HG03575 (cell line): ENCODE measurements around the gene GPR18.

Experiments used
- ATAC-seq: cut with Tn5 transposase; IDR thresholded peaks from one replicate; pipeline ENCODE4 v1.9.1; 2021; ENCODE audit not compliant: unreplicated experiment, insufficient number of reproducible peaks, low FRiP score; ENCODE audit errors: extremely low read depth

Gene GPR18

GRCh38 chr13:99271249-99271648 lies 13.1 kb upstream of the GPR18 start:
- ATAC-seq = no peak

- ATAC-seq = no peak
Measured at GRCh38 chr13:99270518-99270917, 12.3 kb upstream of the GPR18 start.

GRCh38 chr13:99269627-99270241 lies 11.6 kb upstream of the GPR18 start:
- ATAC-seq = peak; percentile 51

GRCh38 chr13:99268822-99269221 lies 10.6 kb upstream of the GPR18 start:
- no peak for ATAC-seq

GRCh38 chr13:99267927-99268326 lies 9.7 kb upstream of the GPR18 start:
- ATAC-seq = no peak

GRCh38 chr13:99266827-99267226 lies 8.6 kb upstream of the GPR18 start:
- ATAC-seq = no peak

DNA sequence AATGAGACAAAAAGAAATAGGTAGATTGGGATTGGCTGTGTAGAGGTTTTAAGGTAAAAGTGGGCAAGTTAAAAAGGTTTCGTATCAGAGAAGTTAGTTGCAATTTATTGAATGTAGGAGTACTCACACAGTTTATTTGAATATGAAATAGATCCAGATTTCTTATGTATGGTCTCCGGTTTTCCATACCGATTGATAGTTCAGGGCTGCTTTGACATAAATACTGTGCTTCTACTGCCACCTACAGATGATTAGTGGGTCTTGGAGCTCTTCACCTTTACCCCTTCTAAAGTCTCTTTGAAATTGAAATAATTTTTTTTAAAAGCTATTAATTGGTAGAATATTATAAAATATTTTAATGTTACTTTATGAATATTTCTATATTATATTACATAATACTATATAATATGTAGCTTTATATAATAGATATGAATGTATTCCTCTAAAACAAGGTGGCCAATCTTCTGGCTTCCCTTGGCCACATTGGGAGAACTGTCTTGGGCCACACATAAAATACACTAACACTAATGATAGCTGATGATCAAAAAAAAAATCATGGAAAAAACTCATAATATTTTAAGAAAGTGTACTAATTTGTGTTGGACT lies 7.7 kb upstream of the GPR18 start:
- no peak for ATAC-seq

GRCh38 chr13:99265162-99265800 lies 7.1 kb upstream of the GPR18 start:
- ATAC-seq = no peak

DNA sequence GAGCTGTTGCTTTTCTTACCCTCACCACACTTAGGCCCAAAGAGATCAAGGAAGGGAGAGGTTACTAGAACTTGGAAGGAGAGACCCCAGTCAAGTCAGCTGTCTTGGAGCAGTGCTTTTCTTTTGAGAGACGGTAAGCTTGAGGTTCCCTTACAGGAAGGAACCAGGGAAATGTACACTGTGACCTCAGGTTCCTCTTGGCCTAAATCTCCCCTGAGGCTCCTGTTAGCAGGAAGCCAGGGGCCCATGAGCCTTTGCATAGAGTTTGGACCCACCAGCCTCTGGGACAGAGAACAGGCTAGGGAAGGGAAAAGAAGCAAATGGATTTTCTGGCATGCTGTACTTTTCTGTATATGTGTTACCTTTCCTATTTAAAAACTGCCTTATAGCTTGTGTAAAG lies 5.9 kb upstream of the GPR18 start:
- no peak for ATAC-seq

DNA sequence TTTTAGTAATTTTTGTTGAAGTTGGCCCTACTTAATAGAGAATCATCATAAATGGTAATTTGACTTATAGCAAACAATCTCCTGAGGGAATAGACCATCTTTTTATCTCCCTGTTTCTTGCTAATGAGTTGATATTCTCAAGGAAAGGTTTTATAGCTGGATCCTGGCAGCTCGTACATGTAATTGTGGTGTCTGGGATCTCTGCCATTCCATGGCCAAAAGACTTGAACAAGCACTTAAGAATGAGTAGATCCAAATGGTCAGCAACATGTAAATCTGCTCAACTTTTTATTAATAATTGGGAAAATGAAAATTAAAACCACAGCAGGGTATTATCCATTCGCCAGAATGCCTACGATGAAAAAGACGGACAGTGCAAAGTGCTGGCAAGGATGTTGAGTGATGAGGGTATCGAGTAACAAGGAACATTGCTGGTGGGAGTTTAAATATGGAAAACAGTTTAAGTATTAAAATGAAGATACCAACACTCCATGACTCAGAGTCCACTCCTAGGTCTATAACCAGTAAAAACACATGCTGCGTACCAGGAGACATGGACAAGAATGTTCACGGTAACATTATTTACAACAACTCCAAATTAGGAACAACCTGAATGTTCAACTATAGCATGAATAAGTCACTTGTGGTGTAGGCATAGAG lies 5.1 kb upstream of the GPR18 start:
- ATAC-seq = no peak

GRCh38 chr13:99261059-99261458 lies 2.9 kb upstream of the GPR18 start:
- ATAC-seq = no peak

- no peak for ATAC-seq
Measured at GRCh38 chr13:99260216-99260615, 2.0 kb upstream of the GPR18 start.

DNA sequence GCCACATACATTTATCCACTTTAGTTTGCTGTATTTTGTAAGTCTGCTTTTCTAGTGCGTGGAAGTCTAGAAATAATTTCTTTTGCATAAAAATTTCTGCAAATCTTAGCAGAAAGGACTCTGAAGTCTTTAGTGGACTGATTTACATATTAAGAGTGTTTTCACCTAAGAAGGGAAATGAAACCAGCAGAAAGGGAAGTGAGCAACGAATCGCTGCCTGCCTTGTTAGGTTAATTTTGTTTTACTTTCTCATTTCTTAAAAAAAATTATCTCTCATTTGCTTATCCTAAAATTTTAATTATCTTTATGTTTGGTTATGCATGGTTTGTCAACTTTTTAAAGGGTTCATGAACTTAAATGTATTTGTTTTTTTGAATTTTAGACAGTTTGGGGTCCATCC lies 767 bp upstream of the GPR18 start:
- ATAC-seq = no peak

DNA sequence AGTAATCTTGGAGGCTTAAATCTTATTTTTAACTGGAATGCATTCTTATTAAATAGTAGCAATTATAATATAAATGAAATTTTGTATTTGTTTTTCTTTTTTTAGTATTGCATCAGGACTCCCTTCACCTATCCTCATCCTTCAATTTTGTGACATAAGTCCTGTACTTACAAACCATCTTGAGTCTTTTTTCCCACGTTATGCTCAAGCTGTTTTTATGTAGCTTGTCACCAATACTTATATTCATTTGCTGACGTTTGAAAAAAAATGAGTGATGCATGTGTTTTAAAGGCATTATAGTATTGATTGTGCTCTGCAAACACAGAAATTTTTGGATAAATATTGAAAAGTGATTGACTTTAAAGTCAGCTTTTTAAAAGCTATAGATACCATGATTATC lies 888 bp downstream of the GPR18 start:
- ATAC-seq = no peak

DNA sequence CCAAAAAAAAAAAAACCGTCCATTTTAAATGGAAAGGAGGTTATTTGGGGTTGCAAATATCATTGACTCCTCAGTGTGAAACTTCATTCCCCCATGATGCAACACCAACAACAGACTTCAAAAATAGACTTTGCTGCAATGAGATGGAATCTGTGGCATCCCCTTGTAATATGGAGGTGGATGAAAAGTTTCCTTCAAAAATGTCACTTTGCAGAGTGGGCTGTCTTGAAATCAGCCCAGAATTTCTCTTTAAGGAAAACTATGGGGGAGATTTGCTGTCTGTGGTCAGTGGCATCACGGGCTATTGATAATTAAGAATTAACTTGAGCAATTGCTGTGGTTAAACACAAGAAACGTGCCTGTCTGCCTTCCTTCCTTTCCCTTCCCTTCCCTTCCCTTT lies 1.5 kb downstream of the GPR18 start:
- no peak for ATAC-seq

- ATAC-seq = no peak
Measured at GRCh38 chr13:99256283-99256682, 1.9 kb downstream of the GPR18 start.

DNA sequence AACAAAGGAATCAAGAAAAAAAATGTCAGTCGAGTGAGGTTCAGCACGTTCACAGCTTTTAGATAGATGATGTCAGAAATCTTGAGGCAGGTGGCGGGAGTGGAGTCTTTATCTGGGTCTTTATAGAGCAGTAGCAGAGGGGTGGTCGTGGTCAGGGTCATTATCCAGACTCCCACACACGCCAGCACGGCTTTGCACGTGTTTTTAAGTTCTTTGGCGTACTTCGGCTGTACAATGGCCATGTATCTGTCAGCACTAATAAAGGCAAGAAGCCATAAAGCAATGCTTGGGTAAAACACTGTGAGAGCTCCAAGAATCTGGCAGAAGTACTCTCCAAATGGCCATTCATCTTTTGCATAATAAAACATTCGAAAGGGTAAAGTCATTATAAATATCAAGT lies 2.9 kb downstream of the GPR18 start:
- no peak for ATAC-seq

DNA sequence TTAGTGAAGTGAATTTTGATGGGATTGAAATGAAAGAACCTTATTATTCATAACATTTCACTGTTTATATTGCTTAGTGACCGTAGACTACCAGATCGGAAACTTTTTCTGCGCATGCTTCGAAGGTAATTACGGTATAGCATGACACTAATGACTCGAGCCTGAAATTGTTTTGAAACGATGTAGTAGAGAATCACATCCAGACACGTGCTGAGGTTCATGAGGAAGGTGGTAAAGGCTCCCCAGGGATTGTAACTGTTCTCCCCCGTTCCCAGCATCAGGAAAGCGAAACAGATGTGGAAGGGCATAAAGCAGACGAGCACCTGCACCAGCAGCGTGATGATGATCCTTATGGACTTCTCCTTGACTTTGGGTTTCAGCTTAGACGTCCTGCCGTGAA lies 3.3 kb downstream of the GPR18 start:
- no peak for ATAC-seq

GRCh38 chr13:99251921-99252320 lies 6.3 kb downstream of the GPR18 start:
- no peak for ATAC-seq
